Panc1 (cell line): ENCODE data around the gene GNAS-AS1.

ENCODE experiments used
- POLR2AphosphoS5 ChIP-seq: IDR thresholded peaks from 2 replicates; pipeline ENCODE4 v1.6.1; 2012; ENCODE audit warnings: mild to moderate bottlenecking, low read depth, low read length, moderate library complexity
- TF ChIP-seq, protein P1 (sequence below): fragments of 450-650 bp; IDR thresholded peaks from 2 replicates; pipeline ENCODE4 v1.5.1; 2017; ENCODE audit warnings: mild to moderate bottlenecking

DNA sequence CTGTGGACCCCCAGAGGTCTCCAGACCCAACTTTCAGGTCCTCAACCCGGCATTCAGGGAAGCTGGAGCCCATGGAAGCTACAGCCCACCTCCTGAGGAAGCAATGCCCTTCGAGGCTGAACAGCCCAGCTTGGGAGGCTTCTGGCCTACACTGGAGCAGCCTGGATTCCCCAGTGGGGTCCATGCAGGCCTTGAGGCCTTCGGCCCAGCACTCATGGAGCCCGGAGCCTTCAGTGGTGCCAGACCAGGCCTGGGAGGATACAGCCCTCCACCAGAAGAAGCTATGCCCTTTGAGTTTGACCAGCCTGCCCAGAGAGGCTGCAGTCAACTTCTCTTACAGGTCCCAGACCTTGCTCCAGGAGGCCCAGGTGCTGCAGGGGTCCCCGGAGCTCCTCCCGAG, 2.8 kb upstream of the GNAS-AS1 start:
- TF ChIP-seq, protein P1, sequence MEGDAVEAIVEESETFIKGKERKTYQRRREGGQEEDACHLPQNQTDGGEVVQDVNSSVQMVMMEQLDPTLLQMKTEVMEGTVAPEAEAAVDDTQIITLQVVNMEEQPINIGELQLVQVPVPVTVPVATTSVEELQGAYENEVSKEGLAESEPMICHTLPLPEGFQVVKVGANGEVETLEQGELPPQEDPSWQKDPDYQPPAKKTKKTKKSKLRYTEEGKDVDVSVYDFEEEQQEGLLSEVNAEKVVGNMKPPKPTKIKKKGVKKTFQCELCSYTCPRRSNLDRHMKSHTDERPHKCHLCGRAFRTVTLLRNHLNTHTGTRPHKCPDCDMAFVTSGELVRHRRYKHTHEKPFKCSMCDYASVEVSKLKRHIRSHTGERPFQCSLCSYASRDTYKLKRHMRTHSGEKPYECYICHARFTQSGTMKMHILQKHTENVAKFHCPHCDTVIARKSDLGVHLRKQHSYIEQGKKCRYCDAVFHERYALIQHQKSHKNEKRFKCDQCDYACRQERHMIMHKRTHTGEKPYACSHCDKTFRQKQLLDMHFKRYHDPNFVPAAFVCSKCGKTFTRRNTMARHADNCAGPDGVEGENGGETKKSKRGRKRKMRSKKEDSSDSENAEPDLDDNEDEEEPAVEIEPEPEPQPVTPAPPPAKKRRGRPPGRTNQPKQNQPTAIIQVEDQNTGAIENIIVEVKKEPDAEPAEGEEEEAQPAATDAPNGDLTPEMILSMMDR, result no peak
- no peak for TF ChIP-seq POLR2AphosphoS5
